ENCODE results near the gene GIT1. TPM values are rescaled to one million over a fixed set of nuclear protein-coding genes. Genes with fewer than 3 reads are reported as not detected.

GIT1 gene
- total and polyA plus RNA-seq, 4 donors, result 2.2 to 11.1 (median 4.9) TPM

GRCh38 chr17:29577385-29578211, 11.8 kb downstream of the GIT1 start:
- TF ChIP-seq TAF1 (conservative IDR thresholded peaks at IDR 0.05) (no peak), RAD21 (IDR thresholded peaks at IDR 0.05) (no peak), JUND (IDR thresholded peaks at IDR 0.05) (no peak), YY1 (IDR thresholded peaks at IDR 0.05) (no peak), SP1 (IDR thresholded peaks at IDR 0.05) (no peak), CTCF (IDR thresholded peaks at IDR 0.05; ENCODE audit: low read depth, low read length, missing input control) (no peak), RXRA (IDR thresholded peaks at IDR 0.05) (no peak), HNF4A (conservative IDR thresholded peaks at IDR 0.05) (no peak), NR2F2 (IDR thresholded peaks at IDR 0.05) (no peak), ZBTB33 (IDR thresholded peaks at IDR 0.05) (no peak)
- TF ChIP-seq, protein P1, sequence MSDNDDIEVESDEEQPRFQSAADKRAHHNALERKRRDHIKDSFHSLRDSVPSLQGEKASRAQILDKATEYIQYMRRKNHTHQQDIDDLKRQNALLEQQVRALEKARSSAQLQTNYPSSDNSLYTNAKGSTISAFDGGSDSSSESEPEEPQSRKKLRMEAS (IDR thresholded peaks at IDR 0.05), result no peak
- Histone ChIP-seq H3K9me3 (ENCODE audit: control insufficient read depth in 4 of 4, low read length in 3 of 4) (no peaks in the 10 kb centered on the region), H3K4me1 (ENCODE audit: control insufficient read depth in 4 of 4, insufficient read depth in 4 of 4, low read length in 3 of 4) (peaks cover 18 to 29% (median 25%) of the 10 kb centered on the region in 4 donors), H3K27me3 (ENCODE audit: control insufficient read depth in 4 of 4, insufficient read depth in 4 of 4, low read length in 3 of 4) (no peaks in the 10 kb centered on the region), H3K36me3 (ENCODE audit: control insufficient read depth in 4 of 4, insufficient read depth in 3 of 4, low read depth in 1 of 4, low read length in 3 of 4) (peaks cover 0 to 25% (median 6%) of the 10 kb centered on the region in 4 donors), H3K4me3 (ENCODE audit: low read depth in 1 of 3, low read length in 3 of 3) (no peak overlapping the region), H3K27ac (ENCODE audit: low read depth in 1 of 2, low read length in 2 of 2) (no peak overlapping the region), H3K9ac (ENCODE audit: low read depth in 1 of 2, low read length in 2 of 2) (no peak overlapping the region)
- WGBS, result 92% methylated on average over 22 of the region's 22 CpGs
- DNase-seq (ENCODE audit: low spot score), result no peak

DNA sequence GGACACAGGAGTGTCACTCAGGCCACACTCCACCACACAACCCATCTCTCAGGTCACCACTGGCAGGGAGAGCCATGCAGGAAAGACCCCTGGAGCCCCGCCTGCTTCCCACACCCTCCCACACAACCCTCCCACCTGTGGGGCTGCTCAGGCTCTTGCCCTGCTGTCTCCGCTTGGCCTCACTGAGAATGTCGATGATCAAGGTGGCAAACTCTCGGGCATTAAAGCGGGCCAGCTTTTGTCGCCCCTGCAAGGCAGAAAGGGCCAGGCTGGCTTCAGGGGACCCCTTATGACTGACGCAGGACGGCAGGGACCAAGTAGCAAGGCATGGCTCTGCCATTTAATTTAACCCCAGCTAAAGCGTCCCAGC, 12.5 kb downstream of the GIT1 start:
- Histone ChIP-seq H3K27me3 (ENCODE audit: control insufficient read depth in 4 of 4, insufficient read depth in 4 of 4, low read length in 3 of 4) (no peaks in the 10 kb centered on the region), H3K36me3 (ENCODE audit: control insufficient read depth in 4 of 4, insufficient read depth in 3 of 4, low read depth in 1 of 4, low read length in 3 of 4) (peaks cover 0 to 24% (median 6%) of the 10 kb centered on the region in 4 donors), H3K4me1 (ENCODE audit: control insufficient read depth in 4 of 4, insufficient read depth in 4 of 4, low read length in 3 of 4) (peaks cover 21 to 35% (median 30%) of the 10 kb centered on the region in 4 donors), H3K4me3 (ENCODE audit: low read depth in 1 of 3, low read length in 3 of 3) (no peak overlapping the region), H3K27ac (ENCODE audit: low read depth in 1 of 2, low read length in 2 of 2) (no peak overlapping the region), H3K9ac (ENCODE audit: low read depth in 1 of 2, low read length in 2 of 2) (no peak overlapping the region), H3K9me3 (ENCODE audit: control insufficient read depth in 4 of 4, low read length in 3 of 4) (no peaks in the 10 kb centered on the region)
- TF ChIP-seq ATF3 (IDR thresholded peaks at IDR 0.05), result no peak
- 97% methylated on average over 9 of the region's 9 CpGs for WGBS
- DNase-seq (ENCODE audit: low spot score), result no peak
